ENCODE results near the gene CLTB. TPM values are rescaled to one million over a fixed set of nuclear protein-coding genes. Genes with fewer than 3 reads are reported as not detected.

Gene CLTB
- total and polyA plus RNA-seq, 2 of the 4 experiments (the other 2 are of a cell fraction): 87.6 to 99.9 TPM

GRCh38 chr5:176441921-176442323 is 25.6 kb upstream of the CLTB start:
- H4K5ac ChIP-seq (ENCODE audit: low read depth, low read length): no peak overlapping the region
- BruUV-seq (replicated peaks): no TSS peak
- H4K91ac ChIP-seq (ENCODE audit: insufficient read depth, low read depth, low read length): no peak overlapping the region
- H4K8ac ChIP-seq (ENCODE audit: low read depth in 2 of 2, low read length in 2 of 2): peak overlapping the region in 1 of 2 experiments; percentile 11; a peak in 1 of 4 replicates
- intact Hi-C loops (cut with micrococcal nuclease) (no loop called here), dilution Hi-C loops (cut with HindIII; ENCODE audit: low sequenced_read_pairs, unreplicated experiment) (no loop called here), in situ Hi-C loops (cut with MboI; ENCODE audit: low sequenced_read_pairs) (no loop called here)
- H3K4ac ChIP-seq (ENCODE audit: low read depth, low read length): no peak overlapping the region
- H3K36me3 ChIP-seq (ENCODE audit: control insufficient read depth, insufficient read depth, low read length): no peaks in the 10 kb centered on the region
- H2BK120ac ChIP-seq (ENCODE audit: low read depth, low read length): peak overlapping the region; percentile 3; the same call in 1 of the 2 replicates
- H3K4me2 ChIP-seq (ENCODE audit: low read depth, low read length): no peak overlapping the region
- DNase-seq (peak; percentile 70), ATAC-seq (ENCODE audit: low read depth) (peak; percentile 50; the same call in 1 of the 2 replicates)
- H2AK5ac ChIP-seq (ENCODE audit: low read depth, low read length): no peak overlapping the region
- no peaks in the 10 kb centered on the region for H4K20me1 ChIP-seq (ENCODE audit: insufficient read depth, low read length)
- no peak overlapping the region for H3K27ac ChIP-seq (ENCODE audit: insufficient read depth, low read length)
- H2BK20ac ChIP-seq (ENCODE audit: low read depth, low read length): no peak overlapping the region
- no peaks in the 10 kb centered on the region for H3K9me3 ChIP-seq (ENCODE audit: control insufficient read depth, insufficient read depth, low read length)
- no CpG with 5 or more reads among the region's 5 CpGs for WGBS, 2 experiments (ENCODE audit: extremely low coverage in 2 of 2, insufficient read length in 1 of 2)
- no peaks in the 10 kb centered on the region; the same call in 1 of the 2 replicates for H3K9me1 ChIP-seq (ENCODE audit: insufficient read depth, low read length)
- H3K4me3 ChIP-seq (ENCODE audit: insufficient read depth, low read depth, low read length): no peak overlapping the region
- H3K27me3 ChIP-seq (ENCODE audit: control insufficient read depth, insufficient read depth, low read length): no peaks in the 10 kb centered on the region; the same call in 1 of the 2 replicates
- no peak for TF ChIP-seq RAD21 (IDR thresholded peaks at IDR 0.05; ENCODE audit: low read length)
- no peak for TF ChIP-seq USF2 (IDR thresholded peaks at IDR 0.05; ENCODE audit: low read depth, low read length)
- no peak for TF ChIP-seq CHD1 (IDR thresholded peaks at IDR 0.05; ENCODE audit: low read depth, low read length)
- TF ChIP-seq BHLHE40 (IDR thresholded peaks at IDR 0.05; ENCODE audit: low read depth, low read length): no peak
- no peak for TF ChIP-seq NFE2L2 (IDR thresholded peaks at IDR 0.05; ENCODE audit: low read depth, low read length)
- TF ChIP-seq RFX5 (IDR thresholded peaks at IDR 0.05; ENCODE audit: low read depth, low read length): no peak
- peaks cover 0 to 6% of the 10 kb centered on the region in 2 experiments; a peak in 3 of 4 replicates for H3K79me1 ChIP-seq (ENCODE audit: low read depth in 1 of 2, low read length in 2 of 2)
- H2BK15ac ChIP-seq (ENCODE audit: low read depth, low read length): no peak overlapping the region
- peak overlapping the region; percentile 75 for H2AFZ ChIP-seq (replicated peaks; ENCODE audit: low read length, poor library complexity)
- H3K18ac ChIP-seq (ENCODE audit: low read depth, low read length): no peak overlapping the region
- no peak overlapping the region for H3K9ac ChIP-seq (ENCODE audit: low read depth, low read length)
- H3K23ac ChIP-seq (ENCODE audit: low read depth, low read length): no peak overlapping the region
- H3K14ac ChIP-seq (replicated peaks; ENCODE audit: low read depth, low read length): no peak overlapping the region
- ChIA-PET POLR2A (ENCODE audit: unreplicated experiment) (interaction anchor here (0.5 to 0.6 kb wide), 2 partner anchors 102 to 191 kb away, joined by 4 to 5 read pairs; no protein-coding TSS in a partner anchor), CTCF (no interaction called here)
- no peak overlapping the region for H3K56ac ChIP-seq (ENCODE audit: extremely low read depth, insufficient read depth, low read length)
- peaks cover 6% of the 10 kb centered on the region for H3K4me1 ChIP-seq (ENCODE audit: control insufficient read depth, insufficient read depth, low read length)
- H2BK5ac ChIP-seq (ENCODE audit: low read depth, low read length, poor library complexity, severe bottlenecking): no peak overlapping the region
- H2AK9ac ChIP-seq (replicated peaks; ENCODE audit: low read depth, low read length, poor library complexity): no peak overlapping the region

All from IMR-90 (cell line).